ENCODE measurements around the gene NELL1.

NELL1 gene

GRCh38 chr11:21323617-21324016, 654.2 kb downstream of the NELL1 start:
- DNase-seq (ENCODE audit: low read depth) = no peak
- no peak overlapping the region for H3K4me3 ChIP-seq (ENCODE audit: low read length)
- no peak for TF ChIP-seq CTCF (conservative IDR thresholded peaks at IDR 0.05; ENCODE audit: low read depth, low read length)

GRCh38 chr11:21343204-21343603, 673.8 kb downstream of the NELL1 start:
- no peak for DNase-seq (ENCODE audit: low read depth)
- no peak overlapping the region for H3K4me3 ChIP-seq (ENCODE audit: low read length)
- no peak for TF ChIP-seq CTCF (conservative IDR thresholded peaks at IDR 0.05; ENCODE audit: low read depth, low read length)

GRCh38 chr11:21346361-21346760, 677.0 kb downstream of the NELL1 start:
- TF ChIP-seq CTCF (conservative IDR thresholded peaks at IDR 0.05; ENCODE audit: low read depth, low read length) = no peak
- DNase-seq (ENCODE audit: low read depth) = no peak
- no peak overlapping the region for H3K4me3 ChIP-seq (ENCODE audit: low read length)

GRCh38 chr11:21350613-21351012, 681.2 kb downstream of the NELL1 start:
- no peak overlapping the region for H3K4me3 ChIP-seq (ENCODE audit: low read length)
- no peak for DNase-seq (ENCODE audit: low read depth)
- no peak for TF ChIP-seq CTCF (conservative IDR thresholded peaks at IDR 0.05; ENCODE audit: low read depth, low read length)

GRCh38 chr11:21353425-21353824, 684.0 kb downstream of the NELL1 start:
- no peak overlapping the region for H3K4me3 ChIP-seq (ENCODE audit: low read length)
- TF ChIP-seq CTCF (conservative IDR thresholded peaks at IDR 0.05; ENCODE audit: low read depth, low read length) = no peak
- no peak for DNase-seq (ENCODE audit: low read depth)

- DNase-seq (ENCODE audit: low read depth) = no peak
- no peak for TF ChIP-seq CTCF (conservative IDR thresholded peaks at IDR 0.05; ENCODE audit: low read depth, low read length)
- H3K4me3 ChIP-seq (ENCODE audit: low read length) = no peak overlapping the region
These were observed 695.7 kb downstream of the NELL1 start for GRCh38 chr11:21364866-21365624.

- no peak for DNase-seq (ENCODE audit: low read depth)
- TF ChIP-seq CTCF (conservative IDR thresholded peaks at IDR 0.05; ENCODE audit: low read depth, low read length) = no peak
These were observed 700.6 kb downstream of the NELL1 start for GRCh38 chr11:21369947-21370346.

More at GRCh38 chr11:21369947-21370346, 700.6 kb downstream of the NELL1 start:
- H3K4me3 ChIP-seq (ENCODE audit: low read length) = no peak overlapping the region

Measured in retinal pigment epithelial cell (primary cell).